Measurements from ENCODE around the gene UGT1A8.

Gene UGT1A8

DNA sequence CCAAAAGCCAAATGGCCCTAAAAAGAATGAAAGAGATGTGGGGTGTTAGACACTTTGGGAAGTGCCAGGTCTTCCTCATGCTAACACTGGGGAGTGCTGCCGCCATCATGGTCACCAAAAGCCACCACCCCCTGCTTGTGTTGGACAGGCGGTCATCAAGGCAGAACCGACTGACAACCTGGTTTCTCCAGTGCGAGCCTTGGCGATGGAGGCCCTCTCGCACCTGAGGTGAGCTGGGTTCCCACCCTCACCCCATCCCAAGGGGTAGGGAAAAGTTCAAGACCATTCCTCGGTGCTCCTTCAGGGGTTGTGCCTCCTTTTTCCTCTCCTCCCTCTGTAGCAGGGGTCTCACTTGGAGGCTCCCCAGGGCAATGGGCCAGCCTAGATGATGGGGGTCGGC lies 194.3 kb downstream of the UGT1A8 start:
- TF ChIP-seq, protein P1, sequence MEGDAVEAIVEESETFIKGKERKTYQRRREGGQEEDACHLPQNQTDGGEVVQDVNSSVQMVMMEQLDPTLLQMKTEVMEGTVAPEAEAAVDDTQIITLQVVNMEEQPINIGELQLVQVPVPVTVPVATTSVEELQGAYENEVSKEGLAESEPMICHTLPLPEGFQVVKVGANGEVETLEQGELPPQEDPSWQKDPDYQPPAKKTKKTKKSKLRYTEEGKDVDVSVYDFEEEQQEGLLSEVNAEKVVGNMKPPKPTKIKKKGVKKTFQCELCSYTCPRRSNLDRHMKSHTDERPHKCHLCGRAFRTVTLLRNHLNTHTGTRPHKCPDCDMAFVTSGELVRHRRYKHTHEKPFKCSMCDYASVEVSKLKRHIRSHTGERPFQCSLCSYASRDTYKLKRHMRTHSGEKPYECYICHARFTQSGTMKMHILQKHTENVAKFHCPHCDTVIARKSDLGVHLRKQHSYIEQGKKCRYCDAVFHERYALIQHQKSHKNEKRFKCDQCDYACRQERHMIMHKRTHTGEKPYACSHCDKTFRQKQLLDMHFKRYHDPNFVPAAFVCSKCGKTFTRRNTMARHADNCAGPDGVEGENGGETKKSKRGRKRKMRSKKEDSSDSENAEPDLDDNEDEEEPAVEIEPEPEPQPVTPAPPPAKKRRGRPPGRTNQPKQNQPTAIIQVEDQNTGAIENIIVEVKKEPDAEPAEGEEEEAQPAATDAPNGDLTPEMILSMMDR (IDR thresholded peaks at IDR 0.05; ENCODE audit: low read depth, low read length): no peak
- TF ChIP-seq EZH2phosphoT487 (IDR thresholded peaks at IDR 0.05; ENCODE audit: low read depth): no peak
- Histone ChIP-seq H3K27ac (ENCODE audit: low read length) (no peak overlapping the region), H3K9me3 (ENCODE audit: insufficient read depth, low read length) (no peaks in the 10 kb centered on the region)

DNA sequence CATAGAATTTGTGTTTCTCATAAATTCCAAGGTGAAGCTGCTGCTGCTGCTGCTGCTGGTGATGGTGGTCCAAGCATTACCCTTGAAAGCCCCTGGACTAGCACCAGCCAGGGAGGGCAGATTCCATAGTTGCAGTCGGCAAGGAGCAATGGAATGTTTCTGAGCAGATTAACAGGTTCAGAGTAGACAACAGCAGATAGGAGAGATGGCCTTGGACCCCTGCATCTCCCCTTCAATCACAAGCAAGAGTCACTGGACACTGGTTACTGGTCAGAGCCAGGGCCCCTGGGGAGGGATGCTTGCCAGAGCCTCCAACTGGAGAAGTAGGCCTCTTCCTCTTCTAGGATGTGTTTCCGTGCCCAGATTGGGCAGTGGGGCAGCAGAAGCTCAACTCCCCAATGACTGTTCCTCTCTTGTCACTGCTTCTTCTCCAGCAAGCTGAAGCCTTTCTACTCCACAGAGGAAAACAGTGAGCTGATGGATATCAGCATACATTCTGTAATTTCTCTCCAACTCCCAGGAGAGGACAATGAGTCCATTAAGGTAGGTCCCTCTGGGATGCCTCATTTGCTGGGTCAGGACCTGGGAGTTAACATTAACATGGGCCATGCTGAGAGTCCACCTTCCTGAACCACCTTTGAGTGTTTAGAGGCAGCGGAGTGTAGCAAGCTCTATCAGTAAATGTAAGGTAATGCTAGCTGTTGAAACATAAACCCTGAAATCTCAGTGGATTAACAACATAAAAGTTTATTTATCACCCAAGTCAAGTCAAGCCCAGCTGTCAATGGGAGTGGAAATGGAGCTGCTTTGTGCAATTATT lies 196.0 kb downstream of the UGT1A8 start:
- no peaks in the 10 kb centered on the region for H3K27me3 ChIP-seq (ENCODE audit: low read depth, low read length)
- H3K27ac ChIP-seq (ENCODE audit: low read length): no peak overlapping the region
- H3K4me3 ChIP-seq (ENCODE audit: low read length): no peak overlapping the region
- TF ChIP-seq, protein P1 (IDR thresholded peaks at IDR 0.05; ENCODE audit: low read depth, low read length): no peak
- no peak for TF ChIP-seq EZH2phosphoT487 (IDR thresholded peaks at IDR 0.05; ENCODE audit: low read depth)
- H2AFZ ChIP-seq (ENCODE audit: low read depth, low read length): no peak overlapping the region
- no peak overlapping the region for H3K4me2 ChIP-seq (ENCODE audit: low read length)
- H3K9ac ChIP-seq (ENCODE audit: low read length): no peak overlapping the region
- H3K4me1 ChIP-seq (ENCODE audit: low read length): no peaks in the 10 kb centered on the region
- no peaks in the 10 kb centered on the region for H3K9me3 ChIP-seq (ENCODE audit: insufficient read depth, low read length)
- H3K79me2 ChIP-seq (ENCODE audit: low read length): no peaks in the 10 kb centered on the region
- no peaks in the 10 kb centered on the region for H4K20me1 ChIP-seq (ENCODE audit: insufficient read depth, low read length)
- no peaks in the 10 kb centered on the region for H3K36me3 ChIP-seq (replicated peaks; ENCODE audit: low read depth, low read length)

More for the DNA sequence above, 194.3 kb downstream of the UGT1A8 start:
- Histone ChIP-seq H2AFZ (ENCODE audit: low read depth, low read length) (no peak overlapping the region), H3K36me3 (replicated peaks; ENCODE audit: low read depth, low read length) (no peaks in the 10 kb centered on the region), H3K79me2 (ENCODE audit: low read length) (no peaks in the 10 kb centered on the region), H3K4me3 (ENCODE audit: low read length) (no peak overlapping the region), H3K4me1 (ENCODE audit: low read length) (no peaks in the 10 kb centered on the region), H4K20me1 (ENCODE audit: insufficient read depth, low read length) (no peaks in the 10 kb centered on the region), H3K9ac (ENCODE audit: low read length) (no peak overlapping the region), H3K27me3 (ENCODE audit: low read depth, low read length) (no peaks in the 10 kb centered on the region), H3K4me2 (ENCODE audit: low read length) (no peak overlapping the region)

DNA sequence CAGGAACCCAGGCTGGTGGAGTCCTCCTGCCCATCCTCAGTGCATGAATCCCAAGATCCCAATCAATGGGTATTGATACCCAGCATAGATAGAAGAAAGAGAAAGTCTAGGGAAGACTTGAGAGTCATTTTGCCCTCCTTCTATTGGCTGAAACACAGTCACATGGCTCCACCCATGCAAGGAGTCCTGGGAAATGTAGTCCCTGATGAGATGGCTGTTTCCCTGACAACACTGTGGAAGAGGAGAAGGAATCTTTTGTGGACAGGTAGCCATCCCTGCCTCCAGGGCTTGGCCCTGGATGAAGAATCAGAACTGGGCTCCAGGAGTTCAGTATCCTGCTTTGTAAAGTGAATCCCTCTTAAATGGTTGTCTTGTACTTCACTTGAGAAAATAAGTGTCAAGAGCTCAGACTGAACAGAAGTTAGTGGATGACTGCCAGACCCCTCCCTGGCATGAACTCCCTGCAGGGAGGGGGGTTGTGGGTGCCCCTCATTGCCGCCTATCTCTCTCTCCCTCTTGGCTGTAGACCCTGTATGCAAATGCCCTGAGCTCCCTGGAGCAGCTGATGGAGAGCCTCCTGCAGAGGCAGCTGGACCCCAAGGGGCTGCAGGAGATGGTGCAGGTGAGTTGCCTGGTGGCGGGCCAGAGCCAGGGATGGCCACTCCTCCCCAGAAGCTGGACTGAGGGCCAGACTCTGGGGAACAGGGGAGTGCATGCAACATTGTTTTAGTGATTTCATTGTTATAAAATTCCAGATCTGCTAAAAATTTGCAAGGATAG lies 196.8 kb downstream of the UGT1A8 start:
- H3K4me2 ChIP-seq (ENCODE audit: low read length): no peak overlapping the region
- no peaks in the 10 kb centered on the region for H4K20me1 ChIP-seq (ENCODE audit: insufficient read depth, low read length)
- no peaks in the 10 kb centered on the region for H3K36me3 ChIP-seq (replicated peaks; ENCODE audit: low read depth, low read length)
- H3K27me3 ChIP-seq (ENCODE audit: low read depth, low read length): no peaks in the 10 kb centered on the region
- H3K4me1 ChIP-seq (ENCODE audit: low read length): no peaks in the 10 kb centered on the region
- H3K9ac ChIP-seq (ENCODE audit: low read length): no peak overlapping the region
- TF ChIP-seq, protein P1 (IDR thresholded peaks at IDR 0.05; ENCODE audit: low read depth, low read length): no peak
- TF ChIP-seq EZH2phosphoT487 (IDR thresholded peaks at IDR 0.05; ENCODE audit: low read depth): no peak
- no peaks in the 10 kb centered on the region for H3K79me2 ChIP-seq (ENCODE audit: low read length)
- no peak overlapping the region for H3K4me3 ChIP-seq (ENCODE audit: low read length)
- no peak overlapping the region for H2AFZ ChIP-seq (ENCODE audit: low read depth, low read length)
- H3K9me3 ChIP-seq (ENCODE audit: insufficient read depth, low read length): no peaks in the 10 kb centered on the region
- H3K27ac ChIP-seq (ENCODE audit: low read length): no peak overlapping the region

DNA sequence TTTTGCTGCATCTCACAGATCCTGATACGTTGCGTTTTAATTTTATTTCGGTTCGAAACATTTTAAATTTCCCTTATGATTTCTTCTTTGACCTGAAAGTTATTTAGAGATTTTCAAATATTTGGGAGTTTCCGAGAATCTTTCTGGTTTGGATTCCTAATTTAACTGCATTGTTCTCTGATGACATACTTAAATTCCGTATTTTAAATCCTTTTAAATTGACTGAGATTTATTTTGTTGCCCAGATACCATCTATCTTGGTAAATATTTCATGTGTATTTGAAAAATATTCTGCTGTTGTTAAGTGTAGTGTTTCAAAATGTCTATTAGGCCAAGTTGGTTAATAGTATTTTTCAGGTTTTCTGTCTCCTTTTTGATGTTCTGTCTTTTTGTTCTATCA lies 198.4 kb downstream of the UGT1A8 start:
- Histone ChIP-seq H3K27ac (ENCODE audit: low read length) (no peak overlapping the region), H3K27me3 (ENCODE audit: low read depth, low read length) (no peaks in the 10 kb centered on the region), H4K20me1 (ENCODE audit: insufficient read depth, low read length) (no peaks in the 10 kb centered on the region), H3K79me2 (ENCODE audit: low read length) (no peaks in the 10 kb centered on the region), H3K4me3 (ENCODE audit: low read length) (no peak overlapping the region), H3K9ac (ENCODE audit: low read length) (no peak overlapping the region), H2AFZ (ENCODE audit: low read depth, low read length) (no peak overlapping the region), H3K36me3 (replicated peaks; ENCODE audit: low read depth, low read length) (no peaks in the 10 kb centered on the region), H3K9me3 (ENCODE audit: insufficient read depth, low read length) (no peaks in the 10 kb centered on the region), H3K4me2 (ENCODE audit: low read length) (no peak overlapping the region), H3K4me1 (ENCODE audit: low read length) (no peaks in the 10 kb centered on the region)
- TF ChIP-seq, protein P1 (IDR thresholded peaks at IDR 0.05; ENCODE audit: low read depth, low read length): no peak
- TF ChIP-seq EZH2phosphoT487 (IDR thresholded peaks at IDR 0.05; ENCODE audit: low read depth): no peak

Measured in OCI-LY3 (cell line).